Prostate gland (tissue), 2 donors: Measurements from ENCODE around the gene AGGF1. TPM values are rescaled to one million over a fixed set of nuclear protein-coding genes. Genes with fewer than 3 reads are reported as not detected.
"Not testable (repeated sequence)": the region's sequence is repeated elsewhere in the genome, so short reads cannot be mapped to it uniquely, and the experiment has no call there.

Experiments
- DNase-seq: peaks from one replicate; pipeline ENCODE4 v3.0.0-alpha.2; 2019; ENCODE audit warnings: low spot score
- H3K27ac ChIP-seq, 2 donors: fragments of 200-600 bp; sonication (generic); 2 replicates each; pipeline ENCODE4 v1.5.1; 2017 to 2019
- H3K27me3 ChIP-seq: fragments of 200-600 bp; sonication (generic); replicated peaks from 2 replicates; pipeline ENCODE4 v1.5.1; 2019; ENCODE audit not compliant: insufficient read depth
- H3K36me3 ChIP-seq, 2 donors: fragments of 200-600 bp; sonication (generic); 1 replicate in 1 of 2; 2 replicates in 1 of 2; pipeline versions ENCODE4 v1.5.1 to v1.8.1; 2017 to 2019
- H3K4me1 ChIP-seq: fragments of 200-600 bp; sonication (generic); replicated peaks from 2 replicates; pipeline ENCODE4 v1.5.1; 2019
- H3K4me3 ChIP-seq, 2 donors: fragments of 200-600 bp; sonication (generic); 2 replicates each; pipeline ENCODE4 v1.5.1; 2017 to 2019
- H3K9me3 ChIP-seq: fragments of 200-600 bp; sonication (generic); 2 replicates; pipeline ENCODE4 v1.5.1; 2017
- POLR2A ChIP-seq: fragments of 450-650 bp; IDR thresholded peaks from one replicate; pipeline ENCODE4 v1.6.1; 2016; ENCODE audit warnings: antibody characterized with exemption, mild to moderate bottlenecking
- POLR2AphosphoS5 ChIP-seq: sonication (generic); formaldehyde crosslinking; IDR thresholded peaks from one replicate; pipeline ENCODE4 v1.6.1; 2017; ENCODE audit warnings: antibody characterized with exemption
- WGBS: methylation state at CpG from one replicate; pipeline ENCODE4 v1.1.5; 2018; 5-methylcytosine and 5-hydroxymethylcytosine counted together
- intact Hi-C: fragments of 100-400 bp; cut with DNase I; formaldehyde crosslinking; loops from one replicate; pipeline ENCODE4 v1.14.2; 2022
- small RNA-seq, 2 donors: library from RNA; depleted of rRNA; stranded (forward); fragments of <200 nt; gene quantifications; one replicate each; pipeline ENCODE3, GENCODE V24; 2016
- total RNA-seq, 2 donors: library from RNA; depleted of rRNA; stranded (reverse); fragments of >200 nt; gene quantifications; one replicate each; pipeline ENCODE4 v1.1.0, GENCODE V29; 2016
- TF ChIP-seq, protein P1 (sequence below), 4 experiments: fragments of 200-600 bp in 2 of 4; fragments of 450-650 bp in 2 of 4; sonication (generic) in 2 of 4; IDR thresholded peaks; 1 replicate in 3 of 4; 2 replicates in 1 of 4; pipeline ENCODE4 v1.5.1; 2016 to 2019; ENCODE audit warnings: antibody characterized with exemption in 4 of 4, mild to moderate bottlenecking in 2 of 4, moderate library complexity in 2 of 4

The AGGF1 gene
- total RNA-seq, 2 donors from 2014 or later: 28.5 to 29.6 TPM

DNA sequence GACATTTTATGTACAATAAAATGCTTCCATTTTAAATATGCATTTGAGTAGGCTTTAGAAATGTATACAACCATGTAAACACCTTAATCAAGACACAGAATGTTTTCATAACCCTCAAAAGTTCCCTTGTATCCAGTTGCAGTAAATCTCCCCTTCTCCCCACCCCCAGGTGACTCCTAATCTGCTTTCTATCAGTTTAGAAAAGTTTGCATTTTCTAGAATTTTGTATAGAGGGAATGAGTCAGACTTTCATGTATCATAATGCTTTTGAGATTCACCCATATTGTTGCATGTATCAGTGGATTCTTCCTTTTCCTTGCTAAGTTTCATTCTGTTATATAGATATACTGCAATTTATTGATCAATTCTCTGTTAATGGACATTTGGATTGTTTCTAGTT is 74.6 kb downstream of the AGGF1 start:
- Histone ChIP-seq H3K27me3 (no peaks in the 10 kb centered on the region), H3K4me3 (no peak overlapping the region), H3K4me1 (no peaks in the 10 kb centered on the region), H3K9me3 (no peaks in the 10 kb centered on the region), H3K27ac (no peak overlapping the region), H3K36me3 (no peaks in the 10 kb centered on the region)
- intact Hi-C loops: no loop called here
- TF ChIP-seq POLR2A: no peak
- no peak for TF ChIP-seq POLR2AphosphoS5
- TF ChIP-seq, protein P1, sequence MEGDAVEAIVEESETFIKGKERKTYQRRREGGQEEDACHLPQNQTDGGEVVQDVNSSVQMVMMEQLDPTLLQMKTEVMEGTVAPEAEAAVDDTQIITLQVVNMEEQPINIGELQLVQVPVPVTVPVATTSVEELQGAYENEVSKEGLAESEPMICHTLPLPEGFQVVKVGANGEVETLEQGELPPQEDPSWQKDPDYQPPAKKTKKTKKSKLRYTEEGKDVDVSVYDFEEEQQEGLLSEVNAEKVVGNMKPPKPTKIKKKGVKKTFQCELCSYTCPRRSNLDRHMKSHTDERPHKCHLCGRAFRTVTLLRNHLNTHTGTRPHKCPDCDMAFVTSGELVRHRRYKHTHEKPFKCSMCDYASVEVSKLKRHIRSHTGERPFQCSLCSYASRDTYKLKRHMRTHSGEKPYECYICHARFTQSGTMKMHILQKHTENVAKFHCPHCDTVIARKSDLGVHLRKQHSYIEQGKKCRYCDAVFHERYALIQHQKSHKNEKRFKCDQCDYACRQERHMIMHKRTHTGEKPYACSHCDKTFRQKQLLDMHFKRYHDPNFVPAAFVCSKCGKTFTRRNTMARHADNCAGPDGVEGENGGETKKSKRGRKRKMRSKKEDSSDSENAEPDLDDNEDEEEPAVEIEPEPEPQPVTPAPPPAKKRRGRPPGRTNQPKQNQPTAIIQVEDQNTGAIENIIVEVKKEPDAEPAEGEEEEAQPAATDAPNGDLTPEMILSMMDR (IDR thresholded peaks at IDR 0.05): no peak
- DNase-seq: no peak

DNA sequence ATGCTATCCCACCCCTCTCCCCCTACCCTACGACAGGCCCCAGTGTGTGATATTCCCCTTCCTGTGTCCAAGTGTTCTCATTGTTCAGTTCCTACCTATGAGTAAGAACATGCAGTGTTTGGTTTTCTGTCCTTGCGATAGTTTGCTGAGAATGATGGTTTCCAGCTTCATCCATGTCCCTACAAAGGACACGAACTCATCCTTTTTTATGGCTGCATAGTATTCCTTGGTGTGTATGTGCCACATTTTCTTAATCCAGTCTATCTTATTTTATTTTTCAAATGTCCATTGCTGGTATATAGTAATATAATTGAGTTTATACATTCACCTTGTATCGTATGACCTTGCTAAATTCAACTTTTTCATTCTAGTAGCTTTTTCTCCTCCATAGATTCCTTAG is 76.8 kb downstream of the AGGF1 start:
- H3K27me3 ChIP-seq, H3K36me3 ChIP-seq, H3K27ac ChIP-seq, DNase-seq, intact Hi-C loops, H3K4me3 ChIP-seq, H3K4me1 ChIP-seq, H3K9me3 ChIP-seq: not testable (repeated sequence)
- 97% methylated on average over 4 of the region's 4 CpGs for WGBS

Small RNA genes within 50 kb of the gene (small RNA-seq; reads per million reads assigned to genes)
- gene SNORA47: 138 to 226 reads per million in 2 donors

Other genes starting within 250 kb of the AGGF1 start
- gene F2RL1, start 211.4 kb upstream of the AGGF1 start, total RNA-seq: 1 to 10 TPM; 4.9 to 7.8 TPM
- gene S100Z, start 180.4 kb upstream of the AGGF1 start, total RNA-seq: 1 to 10 TPM in 1 of 2 donors, not detected in 1; 1.7 TPM
- 1 to 10 TPM in 1 of 2 donors, under 1 TPM in 1; 0.91 to 5.0 TPM for gene CRHBP, start 77.4 kb upstream of the AGGF1 start, total RNA-seq
- gene ZBED3, start 56.9 kb downstream of the AGGF1 start, total RNA-seq: 10 to 100 TPM; 11.9 to 25.3 TPM
- gene PDE8B, start 180.3 kb downstream of the AGGF1 start, total RNA-seq: 10 to 100 TPM; 25.6 to 66.0 TPM